GM20000 (cell line): ENCODE measurements around the gene MATCAP1.

ENCODE experiments used
- DNase-seq: peaks from one replicate; pipeline ENCODE4 v3.0.0; 2012; ENCODE audit warnings: low spot score
- CTCF ChIP-seq: IDR thresholded peaks from 2 replicates; pipeline ENCODE4 v1.5.1; 2012; ENCODE audit warnings: mild to moderate bottlenecking, control low read depth; ENCODE audit errors: extremely low read depth, missing control alignments

Gene MATCAP1

GRCh38 chr16:67212766-67213165, 29.0 kb upstream of the MATCAP1 start:
- TF ChIP-seq CTCF: no peak
- DNase-seq: no peak

- TF ChIP-seq CTCF: no peak
These were observed 27.9 kb upstream of the MATCAP1 start for GRCh38 chr16:67211674-67212073.

GRCh38 chr16:67210069-67210937, 26.5 kb upstream of the MATCAP1 start:
- no peak for TF ChIP-seq CTCF
- DNase-seq: no peak

More at GRCh38 chr16:67211674-67212073, 27.9 kb upstream of the MATCAP1 start:
- no peak for DNase-seq

GRCh38 chr16:67209565-67209964, 25.8 kb upstream of the MATCAP1 start:
- no peak for DNase-seq
- no peak for TF ChIP-seq CTCF

- TF ChIP-seq CTCF: no peak
- no peak for DNase-seq
These were observed 24.6 kb upstream of the MATCAP1 start for GRCh38 chr16:67208154-67208896.

GRCh38 chr16:67207249-67208091, 23.7 kb upstream of the MATCAP1 start:
- DNase-seq: no peak
- no peak for TF ChIP-seq CTCF
